Activated CD8-positive, alpha-beta memory T cell treated with anti-CD3 and anti-CD28 coated beads for 48 hours (primary cell): ENCODE results near the gene TRIM34.
"Not testable (repeated sequence)": the region's sequence is repeated elsewhere in the genome, so short reads cannot be mapped to it uniquely, and the experiment has no call there.

Experiments used
- DNase-seq, 3 experiments: peaks; one replicate each; pipeline ENCODE4 v3.0.0-alpha.2; 2020; ENCODE audit warnings: low read depth in 2 of 3, low spot score in 2 of 3

The TRIM34 gene

DNA sequence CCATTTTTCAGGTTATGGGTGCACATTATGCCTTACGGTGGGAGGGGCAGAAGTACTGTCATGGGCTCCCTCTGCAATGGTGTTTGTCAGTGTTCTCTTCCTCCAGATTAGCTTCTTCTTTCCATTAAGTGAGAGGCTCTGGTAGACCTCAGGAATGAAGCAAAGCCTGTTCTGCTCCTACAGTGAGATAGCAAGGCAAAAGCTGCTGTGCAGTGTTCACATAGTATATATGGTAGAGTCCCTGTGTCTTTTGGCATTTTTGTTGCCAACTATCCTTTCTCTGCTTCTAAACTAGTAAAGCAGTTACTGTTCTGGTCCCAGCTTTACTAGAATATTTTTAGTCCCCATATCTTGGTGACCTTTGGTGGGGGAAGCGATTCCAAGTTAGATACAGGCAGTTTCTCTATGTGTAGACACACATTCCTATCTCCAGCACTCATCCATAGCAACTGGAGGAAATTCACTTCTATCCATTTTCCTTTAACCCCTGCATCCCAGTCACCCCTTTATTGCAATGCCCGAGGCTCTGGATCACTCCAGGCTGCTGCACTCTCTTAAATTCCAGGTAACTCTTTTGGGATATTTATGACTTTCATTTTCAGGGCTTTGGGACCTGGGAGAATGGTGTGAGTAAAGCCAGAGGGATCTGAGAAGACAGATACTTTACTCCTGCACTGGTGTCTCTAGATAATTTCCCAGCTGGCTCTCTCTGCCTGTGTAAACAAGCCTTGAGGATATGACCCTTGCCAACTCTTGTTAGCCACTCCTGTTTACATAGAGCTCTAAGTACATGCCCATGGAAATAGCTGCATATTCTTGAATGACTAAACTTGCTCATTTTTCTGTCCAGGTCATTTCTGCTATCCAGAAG lies 3.9 kb upstream of the TRIM34 start:
- no peak for DNase-seq

DNA sequence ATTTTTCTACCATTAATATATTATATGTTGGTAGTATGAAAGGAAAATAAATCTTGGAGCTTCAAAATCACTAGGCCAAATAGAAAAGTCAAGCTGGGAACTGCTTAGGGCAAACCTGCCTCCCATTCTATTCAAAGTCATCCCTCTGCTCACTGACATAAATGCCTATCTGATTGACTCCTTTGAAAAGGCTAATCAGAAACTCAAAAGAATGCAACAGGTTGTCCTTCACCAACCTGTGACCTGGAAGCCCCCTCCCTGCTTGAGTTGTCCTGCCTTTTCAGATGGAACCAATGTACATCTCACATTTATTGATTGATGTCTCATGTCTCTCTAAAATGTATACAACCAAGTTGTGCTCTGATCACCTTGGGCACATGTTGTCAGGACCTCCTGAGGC lies 3.2 kb upstream of the TRIM34 start:
- DNase-seq: no peak

DNA sequence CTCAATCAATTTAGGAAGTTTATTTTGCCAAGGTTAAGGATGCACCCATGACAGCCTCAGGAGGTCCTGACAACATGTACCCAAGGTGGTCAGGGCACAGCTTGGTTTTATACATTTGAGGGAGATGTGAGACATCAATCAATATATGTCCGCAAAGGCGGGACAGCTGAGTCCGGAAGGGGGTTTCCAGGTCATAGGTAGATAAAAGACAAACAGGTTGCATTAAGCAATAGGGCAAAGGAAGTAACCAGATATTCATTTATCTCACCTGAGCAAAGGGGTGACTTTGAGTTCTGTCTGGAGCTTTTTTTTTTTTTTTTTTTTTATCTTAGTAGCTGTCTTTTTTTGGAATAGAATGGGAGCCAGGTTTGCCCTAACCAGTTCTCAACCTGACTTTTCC lies 2.0 kb upstream of the TRIM34 start:
- no peak for DNase-seq

DNA sequence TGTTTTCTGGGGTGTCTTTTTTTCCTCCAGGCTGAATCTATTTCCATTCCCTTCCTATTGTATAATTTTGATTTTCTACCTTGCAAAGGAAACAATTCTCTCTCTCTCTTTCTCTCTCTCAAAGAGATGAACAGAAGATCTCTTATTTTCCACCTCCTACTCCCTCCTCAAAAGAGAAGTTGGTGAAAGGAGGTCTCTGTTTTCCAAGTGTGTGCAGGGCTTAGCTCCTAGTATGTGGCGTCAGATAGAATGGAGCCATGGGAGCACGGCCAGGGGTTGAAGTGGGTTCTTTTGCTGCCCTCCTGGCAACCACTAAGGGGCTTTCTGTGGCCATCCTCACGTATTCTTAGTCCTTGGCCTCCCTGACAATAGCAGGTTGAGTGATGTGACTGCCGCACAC lies 480 bp downstream of the TRIM34 start:
- no peak for DNase-seq

DNA sequence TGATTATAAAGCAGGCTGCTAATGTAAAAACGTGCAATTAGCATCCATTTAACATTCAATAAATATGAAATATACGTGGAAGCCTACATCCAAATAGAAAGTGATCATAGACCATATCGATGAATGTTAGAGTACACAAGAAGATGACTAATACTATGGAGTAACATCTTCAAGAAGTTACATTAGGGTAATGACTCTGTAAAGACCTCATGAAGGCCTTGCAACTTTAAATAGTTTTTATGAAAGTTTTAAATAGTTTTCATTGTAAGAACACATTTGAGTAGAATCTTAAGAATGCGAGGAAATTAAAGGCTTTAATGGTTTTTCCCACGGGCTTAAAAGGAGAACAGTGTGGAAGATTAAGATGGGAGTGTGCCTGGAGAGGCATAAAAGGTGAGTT lies 1.4 kb downstream of the TRIM34 start:
- no peak for DNase-seq

DNA sequence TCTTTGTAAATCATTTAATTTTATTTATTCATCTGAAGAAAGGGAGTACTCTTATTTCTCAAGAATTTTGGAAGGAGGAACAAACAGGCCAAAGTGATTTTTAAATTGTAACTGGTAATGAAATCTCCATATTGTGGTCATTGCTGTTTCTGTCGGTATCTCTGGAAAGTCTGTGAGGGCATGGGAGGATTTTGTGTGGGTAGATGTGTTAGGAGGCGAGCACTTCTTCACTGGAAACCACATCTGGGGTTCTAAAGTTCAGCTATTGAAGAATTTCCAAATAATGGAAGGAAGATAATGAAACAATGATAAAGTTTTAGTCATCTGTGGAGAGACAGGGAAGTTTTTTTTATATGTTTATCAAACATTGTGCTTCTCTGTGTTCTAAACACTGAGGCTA lies 6.6 kb downstream of the TRIM34 start:
- DNase-seq: no peak

DNA sequence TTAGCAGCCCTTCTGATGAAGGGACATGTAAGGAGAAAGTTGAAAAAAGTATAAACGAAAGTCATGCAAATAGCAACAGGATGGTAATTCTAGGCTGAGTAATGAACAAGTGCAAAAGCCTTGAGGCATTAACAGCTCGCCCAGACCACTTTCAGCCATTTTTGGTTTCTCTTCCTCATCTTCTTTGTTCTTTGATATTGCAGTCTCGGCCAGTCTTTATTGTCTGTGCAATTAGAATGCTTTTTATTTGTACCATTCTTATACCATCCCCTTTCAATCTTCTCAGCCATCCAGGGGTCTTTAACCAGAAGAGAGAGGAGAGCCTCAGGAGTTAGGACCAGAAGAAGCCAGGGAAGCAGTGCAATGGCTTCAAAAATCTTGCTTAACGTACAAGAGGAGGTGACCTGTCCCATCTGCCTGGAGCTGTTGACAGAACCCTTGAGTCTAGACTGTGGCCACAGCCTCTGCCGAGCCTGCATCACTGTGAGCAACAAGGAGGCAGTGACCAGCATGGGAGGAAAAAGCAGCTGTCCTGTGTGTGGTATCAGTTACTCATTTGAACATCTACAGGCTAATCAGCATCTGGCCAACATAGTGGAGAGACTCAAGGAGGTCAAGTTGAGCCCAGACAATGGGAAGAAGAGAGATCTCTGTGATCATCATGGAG lies 7.3 kb downstream of the TRIM34 start:
- DNase-seq: no peak

DNA sequence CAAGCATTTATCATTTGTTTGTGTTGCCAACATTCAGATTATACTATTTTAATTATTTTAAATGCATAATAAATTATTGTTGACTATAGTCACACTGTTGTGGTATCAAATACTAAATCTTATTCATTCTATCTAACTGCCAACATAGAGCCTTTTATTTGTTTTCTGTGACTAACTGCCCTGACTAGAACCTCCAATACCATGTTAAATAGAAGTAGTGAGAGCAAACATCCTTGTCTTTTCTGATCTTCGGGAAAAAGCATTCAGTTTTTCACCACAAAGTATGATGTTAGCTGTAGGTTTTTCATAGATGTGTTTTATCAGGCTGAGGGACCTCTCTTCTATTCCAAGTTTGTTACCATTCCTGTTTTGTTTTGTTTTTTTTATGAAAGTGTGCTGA lies 15.2 kb downstream of the TRIM34 start:
- no peak for DNase-seq

DNA sequence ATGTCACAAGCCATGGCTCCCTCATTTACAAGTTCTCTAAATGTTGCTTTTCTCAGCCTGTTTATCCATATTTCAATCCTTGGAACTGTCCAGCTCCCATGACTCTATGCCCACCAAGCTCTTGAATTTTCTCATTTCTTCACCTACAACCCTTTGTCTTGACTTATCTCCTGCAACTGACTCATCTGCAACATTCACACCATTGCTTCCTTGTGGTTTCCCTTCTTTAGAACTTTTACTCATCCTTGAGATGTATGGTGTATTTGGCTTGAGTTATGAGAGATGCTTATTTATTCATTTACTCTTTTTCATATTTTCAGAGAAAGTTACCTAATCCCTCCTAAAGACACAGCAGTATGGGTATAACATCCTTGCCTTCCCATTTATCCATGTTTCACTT lies 18.8 kb downstream of the TRIM34 start:
- DNase-seq: no peak

DNA sequence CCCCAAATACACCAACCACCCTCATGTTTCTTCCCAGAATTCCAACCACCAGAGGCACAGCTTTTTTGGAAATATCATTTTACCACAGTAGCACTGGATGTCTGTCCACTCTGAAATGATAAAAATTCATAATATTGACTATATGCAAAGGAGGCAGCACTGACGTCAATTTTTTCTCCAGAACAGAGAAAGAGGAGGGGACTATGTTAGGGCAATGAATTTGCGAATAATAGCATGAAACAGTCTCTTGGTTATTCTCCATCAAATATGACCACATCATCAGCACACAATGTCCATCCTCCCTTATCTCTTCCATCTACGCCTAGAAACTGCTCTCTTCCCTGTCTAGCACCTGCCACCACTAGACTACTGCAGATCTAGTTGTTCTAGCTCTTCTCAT lies 21.3 kb downstream of the TRIM34 start:
- DNase-seq: no peak

DNA sequence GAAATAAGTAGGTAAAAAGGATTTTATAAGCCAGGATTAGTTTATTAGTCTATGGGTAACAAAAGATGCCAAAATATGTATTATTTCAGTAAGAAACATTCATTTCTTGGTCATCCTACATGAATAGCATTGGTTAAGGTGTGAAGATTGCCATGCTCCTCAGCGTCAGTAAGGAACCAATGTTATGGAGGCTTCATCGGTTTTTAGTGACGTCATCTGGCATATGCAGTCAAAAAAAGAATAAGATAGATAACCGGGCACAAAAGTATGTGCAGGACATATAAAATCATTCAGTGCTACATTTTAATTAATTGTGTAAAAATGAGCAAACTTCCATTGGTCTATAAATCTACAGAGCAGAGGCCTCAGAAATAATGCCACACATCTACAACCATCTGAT lies 30.7 kb downstream of the TRIM34 start:
- no peak for DNase-seq

DNA sequence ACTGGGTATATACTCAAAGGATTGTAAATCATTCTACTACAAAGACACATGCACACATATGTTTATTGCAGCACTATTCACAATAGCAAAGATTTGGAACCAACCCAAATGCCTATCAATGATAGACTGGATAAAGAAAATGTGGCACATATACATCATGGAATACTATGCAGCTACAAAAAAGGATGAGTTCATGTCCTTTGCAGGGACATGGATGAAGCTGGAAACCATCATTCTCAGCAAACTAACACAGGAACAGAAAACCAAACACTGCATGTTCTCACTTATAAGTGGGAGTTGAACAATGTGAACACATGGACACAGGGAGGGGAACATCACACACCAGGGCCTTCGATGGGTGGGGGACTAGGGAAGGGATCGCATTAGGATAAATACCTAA lies 32.2 kb downstream of the TRIM34 start:
- not testable (repeated sequence) for DNase-seq

DNA sequence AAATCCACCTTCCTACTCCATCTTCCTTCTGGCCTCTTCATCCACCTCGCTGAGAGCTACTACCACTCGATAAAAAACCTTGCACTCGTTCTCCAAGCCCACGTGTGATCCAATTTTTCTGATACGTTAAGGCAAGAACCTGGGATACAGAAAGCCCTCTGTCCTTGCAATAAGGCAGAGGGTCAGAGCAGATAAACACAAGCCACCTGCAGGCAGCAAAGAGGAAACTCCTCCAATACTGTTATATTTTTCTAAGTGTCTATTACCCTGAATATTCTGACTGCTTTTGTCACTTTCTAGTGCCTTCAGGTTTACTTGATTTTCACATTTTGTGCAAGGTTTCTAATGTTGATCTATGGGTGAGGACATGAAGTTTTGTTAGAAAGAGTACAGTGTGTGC lies 33.5 kb downstream of the TRIM34 start:
- no peak for DNase-seq

DNA sequence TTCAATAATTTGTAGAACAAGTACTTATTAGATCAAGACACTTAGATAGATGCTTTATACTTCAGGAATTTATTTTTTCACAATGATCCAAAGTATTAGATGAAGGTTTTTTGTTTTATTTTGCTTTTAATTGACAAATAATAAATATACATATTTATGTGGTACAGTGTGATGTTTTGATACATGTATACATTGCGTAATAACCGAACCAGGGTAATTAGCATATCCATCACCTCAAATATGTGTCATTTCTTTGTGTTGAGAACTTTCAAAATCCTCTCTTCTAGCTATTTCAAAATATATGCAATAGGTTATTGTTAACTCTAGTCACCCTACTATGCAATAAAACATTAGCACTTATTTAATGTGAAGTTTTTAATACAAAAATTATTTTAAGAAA lies 38.7 kb downstream of the TRIM34 start:
- DNase-seq: no peak

DNA sequence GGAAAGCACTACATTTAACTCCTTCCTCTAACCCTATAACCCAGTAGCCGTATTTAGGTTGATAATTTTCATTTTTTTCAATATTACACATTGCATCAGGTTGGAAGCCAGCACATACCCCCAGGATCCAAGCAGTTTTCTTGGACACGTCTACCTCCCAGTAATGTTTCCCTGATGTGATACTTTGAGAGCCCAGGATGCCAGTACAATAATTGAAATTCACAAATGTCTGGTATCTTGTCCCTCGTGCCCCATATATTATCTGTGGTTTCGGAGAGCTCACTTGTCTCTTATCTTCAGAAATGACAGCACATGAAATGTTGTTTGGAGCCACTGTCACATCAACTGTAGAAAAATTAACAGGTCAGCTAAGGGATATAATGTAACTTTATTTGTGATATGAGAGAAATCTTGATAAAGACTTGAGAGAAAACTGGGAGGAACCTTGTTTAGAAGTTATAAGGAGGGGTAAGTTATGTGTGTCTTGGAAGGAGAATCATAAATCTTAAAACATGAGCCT lies 40.3 kb downstream of the TRIM34 start:
- no peak for DNase-seq

DNA sequence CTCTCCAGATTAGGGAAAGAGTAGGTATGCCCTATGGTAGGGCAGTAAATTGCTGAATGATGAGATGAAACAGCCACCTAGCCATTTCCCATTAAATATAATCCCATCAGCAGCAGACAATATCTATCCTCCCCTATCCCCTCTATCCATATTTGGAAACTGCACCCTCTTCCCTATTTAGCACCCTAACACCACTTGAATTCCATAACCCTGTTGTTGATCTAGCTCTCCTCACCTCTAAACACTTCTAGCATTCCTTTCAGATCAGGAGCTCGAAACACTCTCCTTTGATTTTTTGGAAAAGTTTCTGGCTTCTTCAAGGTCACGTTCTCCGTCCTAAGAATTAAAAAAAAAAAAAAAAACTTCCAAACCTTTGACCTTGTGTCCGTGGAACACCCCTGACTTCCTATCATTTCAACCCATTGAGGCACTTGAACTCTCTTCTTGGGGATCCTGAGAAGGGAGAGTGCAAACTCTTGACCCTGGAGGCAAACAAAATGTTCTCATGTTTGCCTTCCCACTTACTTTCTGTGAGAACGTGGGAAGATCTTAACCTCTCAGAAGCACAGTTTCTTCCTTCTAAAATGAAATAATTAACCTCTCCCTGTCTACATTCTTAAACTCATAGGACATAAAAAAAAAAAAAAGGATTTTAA lies 41.1 kb downstream of the TRIM34 start:
- DNase-seq: no peak

DNA sequence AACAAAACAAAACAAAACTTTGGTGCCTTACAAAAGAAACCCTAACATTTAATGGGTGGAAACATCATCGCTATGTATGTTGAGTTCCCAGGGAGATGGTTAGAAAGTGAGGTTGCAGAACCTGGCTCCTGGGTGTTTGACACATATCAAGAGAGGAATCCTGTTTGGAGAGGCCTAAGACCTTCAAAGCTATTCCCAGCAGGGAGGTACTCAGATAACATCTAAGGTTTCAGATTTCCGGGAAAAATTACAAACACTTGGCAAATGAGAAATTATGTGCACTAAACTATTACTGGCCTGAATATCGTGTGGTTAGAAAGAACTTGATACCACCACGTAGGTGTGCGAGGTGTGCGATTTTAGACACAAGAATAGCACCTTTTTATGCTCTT lies 41.6 kb downstream of the TRIM34 start:
- no peak for DNase-seq

DNA sequence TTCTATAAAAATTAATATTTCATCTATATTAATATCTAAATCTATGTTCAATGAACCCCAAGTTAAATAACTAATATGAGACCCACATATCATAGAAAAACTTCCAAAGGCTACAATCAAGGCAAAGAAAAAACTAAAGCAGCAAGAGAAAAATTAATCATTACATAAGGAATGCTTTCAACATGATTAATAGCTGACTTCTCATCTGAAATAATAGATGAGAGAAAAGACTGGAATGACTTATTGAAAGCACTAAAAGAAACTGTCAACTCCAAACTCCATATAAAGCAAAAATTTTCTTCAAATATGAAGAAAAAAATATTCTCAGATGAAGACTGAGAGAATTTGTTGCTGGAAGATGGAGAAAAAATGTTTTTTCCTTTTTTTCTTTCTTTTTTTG lies 47.0 kb downstream of the TRIM34 start:
- DNase-seq: no peak

DNA sequence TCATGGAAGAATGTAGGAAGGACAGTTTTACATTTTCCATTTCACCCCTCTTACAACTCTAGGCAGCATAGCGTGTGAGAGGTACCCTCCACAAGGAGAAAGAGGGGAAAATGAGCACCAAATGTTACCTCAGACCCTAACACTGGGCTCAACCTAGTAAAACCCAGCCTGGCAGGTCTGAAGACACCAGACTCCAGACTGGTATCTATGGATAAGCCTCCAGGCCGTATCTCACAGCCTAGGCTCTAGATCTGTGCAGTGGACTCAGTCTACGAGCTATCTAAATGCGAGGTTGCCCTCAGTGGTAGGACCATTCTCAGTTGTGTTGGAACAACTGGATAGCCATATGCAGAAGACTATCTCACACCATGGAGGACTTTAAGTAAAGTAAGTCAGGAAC lies 49.6 kb downstream of the TRIM34 start:
- DNase-seq: no peak

DNA sequence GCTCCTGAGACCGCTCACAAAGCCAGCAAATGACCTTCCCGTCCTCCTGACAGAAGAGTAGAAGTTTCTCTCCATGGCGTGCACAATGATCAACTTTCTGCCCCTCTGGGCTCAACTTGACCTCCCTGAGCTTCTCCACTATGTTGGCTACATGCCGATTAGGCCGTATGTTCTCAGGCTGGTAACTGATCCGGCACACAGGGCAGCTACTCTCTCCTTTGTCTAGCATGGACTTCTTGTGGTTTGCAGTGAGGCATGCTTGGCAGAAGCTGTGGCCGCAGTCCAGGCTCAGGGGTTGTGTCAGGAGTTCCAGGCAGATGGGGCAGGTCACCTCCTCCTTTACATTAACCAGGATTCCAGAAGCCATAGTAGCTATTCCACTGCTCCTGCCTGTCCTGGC lies 55.0 kb downstream of the TRIM34 start:
- no peak for DNase-seq

DNA sequence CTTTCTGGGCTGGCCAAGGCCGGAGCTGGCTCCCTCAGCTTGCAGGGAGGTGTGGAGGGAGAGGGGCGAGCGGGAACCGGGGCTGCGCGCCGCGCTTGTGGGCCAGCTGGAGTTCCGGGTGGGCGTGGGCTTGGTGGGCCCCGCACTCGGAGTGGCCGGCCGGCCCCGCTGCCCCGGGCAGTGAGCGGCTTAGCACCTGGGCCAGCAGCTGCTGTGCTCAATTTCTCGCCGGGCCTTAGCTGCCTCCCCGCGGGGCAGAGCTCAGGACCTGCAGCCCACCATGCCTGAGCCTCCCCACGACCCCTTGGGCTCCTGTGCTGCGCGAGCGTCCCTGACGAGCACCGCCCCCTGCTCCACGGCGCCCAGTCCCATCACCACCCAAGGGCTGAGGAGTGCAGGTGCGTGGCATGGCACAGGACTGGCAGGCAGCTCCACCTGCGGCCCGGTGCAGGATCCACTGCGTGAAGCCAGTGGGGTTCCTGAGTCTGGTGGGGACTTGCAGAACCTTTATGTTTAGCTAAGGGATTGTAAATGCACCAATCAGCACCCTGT lies 58.2 kb downstream of the TRIM34 start:
- not testable (repeated sequence) for DNase-seq

DNA sequence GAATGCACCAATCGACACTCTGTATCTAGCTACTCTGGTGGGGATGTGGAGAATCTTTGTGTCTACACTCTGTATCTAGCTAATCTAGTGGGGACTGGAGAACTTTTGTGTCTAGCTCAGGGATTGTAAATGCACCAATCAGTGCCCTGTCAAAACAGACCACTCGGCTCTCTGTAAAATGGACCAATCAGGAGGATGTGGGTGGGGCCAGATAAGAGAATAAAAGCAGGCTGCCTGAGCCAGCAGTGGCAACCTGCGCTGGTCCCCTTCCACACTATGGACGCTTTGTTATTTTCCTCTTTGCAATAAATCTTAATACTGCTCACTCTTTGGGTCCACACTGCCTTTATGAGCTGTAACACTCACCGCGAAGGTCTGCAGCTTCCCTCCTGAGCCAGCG lies 58.8 kb downstream of the TRIM34 start:
- DNase-seq: not testable (repeated sequence)
